ENCODE measurements around the gene C5. TPM values are rescaled to one million over a fixed set of nuclear protein-coding genes. Genes with fewer than 3 reads are reported as not detected.

C5 gene
- polyA plus RNA-seq, 1 of the 3 experiments (the other 2 are of a cell fraction): 1.8 TPM

DNA sequence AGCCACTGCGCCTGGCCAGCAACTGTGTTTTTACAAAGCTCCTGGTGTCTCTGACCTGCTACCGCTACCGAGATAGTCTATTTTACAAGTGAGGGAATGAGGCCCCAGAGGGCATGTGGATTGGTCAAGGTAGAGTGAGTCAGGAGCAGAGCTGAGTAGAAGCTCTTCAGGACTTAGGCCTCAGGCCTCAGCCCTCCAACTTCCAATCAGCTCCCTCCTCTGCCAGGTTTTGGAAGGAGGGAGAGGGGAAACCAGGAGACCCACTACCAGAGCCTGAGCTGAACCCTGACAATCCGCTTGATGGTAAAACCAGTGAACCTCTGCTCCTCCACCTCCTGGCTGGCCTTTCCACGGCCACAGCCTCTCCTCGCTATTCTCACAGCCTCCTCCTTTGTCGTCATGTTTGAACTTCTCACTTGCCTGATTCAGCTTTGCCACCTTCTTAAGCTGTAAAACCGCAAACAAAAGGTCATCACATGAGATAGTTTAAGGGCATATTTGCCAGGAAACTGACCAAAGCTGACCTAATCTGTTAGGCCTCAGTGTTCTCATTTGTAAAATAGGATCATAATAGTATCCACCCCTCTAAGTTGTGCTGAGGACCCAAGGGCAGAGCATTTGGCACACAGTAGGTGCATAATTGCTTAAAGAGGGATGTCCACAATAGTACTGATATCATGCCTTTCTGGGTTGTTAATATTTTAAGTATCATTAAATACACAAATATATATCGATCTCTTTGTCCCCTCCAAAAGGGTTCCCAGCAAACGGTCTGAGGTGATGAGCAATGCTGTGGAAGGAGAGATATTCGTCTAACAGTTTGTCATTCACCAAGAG is 125.2 kb downstream of the C5 start:
- Histone ChIP-seq H3K27me3 (ENCODE audit: insufficient read depth) (no peaks in the 10 kb centered on the region), H3K4me2 (no peak overlapping the region), H2AFZ (ENCODE audit: low read depth) (no peak overlapping the region), H3K9ac (no peak overlapping the region), H4K20me1 (ENCODE audit: insufficient read depth) (no peaks in the 10 kb centered on the region), H3K79me2 (ENCODE audit: insufficient read depth) (no peaks in the 10 kb centered on the region), H3K4me1 (ENCODE audit: control insufficient read depth in 1 of 2, insufficient read depth in 2 of 2, low read depth in 1 of 2, low read length in 1 of 2) (peaks cover 22 to 45% of the 10 kb centered on the region in 2 experiments), H3F3A (replicated peaks; ENCODE audit: insufficient read depth) (peaks cover 5% of the 10 kb centered on the region), H3K9me2 (no peaks in the 10 kb centered on the region), H3K36me3 (replicated peaks in 1 of 2; ENCODE audit: control insufficient read depth in 1 of 2, insufficient read depth in 2 of 2, low read length in 1 of 2) (no peaks in the 10 kb centered on the region), H3K27ac (ENCODE audit: low read depth in 2 of 2, low read length in 1 of 2) (no peak overlapping the region), H3K4me3 (ENCODE audit: low read depth in 2 of 2, low read length in 1 of 2) (no peak overlapping the region), H3K9me3 (no peaks in the 10 kb centered on the region)
- ChIA-PET CTCF (interaction anchor here (1.1 to 6.3 kb wide), 2 partner anchors 11 to 61 kb away, joined by 3 to 42 read pairs; no protein-coding TSS in a partner anchor), POLR2A (no interaction called here)
- no peak for DNase-seq
- 90% methylated on average over 11 of the region's 11 CpGs for WGBS (ENCODE audit: low lambda C conversion rate)
- TF ChIP-seq NRF1 (IDR thresholded peaks at IDR 0.05; ENCODE audit: low read depth, low read length): no peak
- no peak for TF ChIP-seq POLR2AphosphoS5 (IDR thresholded peaks at IDR 0.05; ENCODE audit: low read depth, low read length)
- TF ChIP-seq SMC3 (IDR thresholded peaks at IDR 0.05; ENCODE audit: low read depth, low read length): no peak
- TF ChIP-seq FOXJ3 (CRISPR knock-in tag; IDR thresholded peaks at IDR 0.05): no peak
- TF ChIP-seq JUND (IDR thresholded peaks at IDR 0.05): no peak
- no peak for TF ChIP-seq SIN3A (IDR thresholded peaks at IDR 0.05; ENCODE audit: borderline replicate concordance, low read depth, low read length)
- TF ChIP-seq, protein P1, sequence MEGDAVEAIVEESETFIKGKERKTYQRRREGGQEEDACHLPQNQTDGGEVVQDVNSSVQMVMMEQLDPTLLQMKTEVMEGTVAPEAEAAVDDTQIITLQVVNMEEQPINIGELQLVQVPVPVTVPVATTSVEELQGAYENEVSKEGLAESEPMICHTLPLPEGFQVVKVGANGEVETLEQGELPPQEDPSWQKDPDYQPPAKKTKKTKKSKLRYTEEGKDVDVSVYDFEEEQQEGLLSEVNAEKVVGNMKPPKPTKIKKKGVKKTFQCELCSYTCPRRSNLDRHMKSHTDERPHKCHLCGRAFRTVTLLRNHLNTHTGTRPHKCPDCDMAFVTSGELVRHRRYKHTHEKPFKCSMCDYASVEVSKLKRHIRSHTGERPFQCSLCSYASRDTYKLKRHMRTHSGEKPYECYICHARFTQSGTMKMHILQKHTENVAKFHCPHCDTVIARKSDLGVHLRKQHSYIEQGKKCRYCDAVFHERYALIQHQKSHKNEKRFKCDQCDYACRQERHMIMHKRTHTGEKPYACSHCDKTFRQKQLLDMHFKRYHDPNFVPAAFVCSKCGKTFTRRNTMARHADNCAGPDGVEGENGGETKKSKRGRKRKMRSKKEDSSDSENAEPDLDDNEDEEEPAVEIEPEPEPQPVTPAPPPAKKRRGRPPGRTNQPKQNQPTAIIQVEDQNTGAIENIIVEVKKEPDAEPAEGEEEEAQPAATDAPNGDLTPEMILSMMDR (IDR thresholded peaks at IDR 0.05): no peak
- no peak for TF ChIP-seq TAF1 (IDR thresholded peaks at IDR 0.05; ENCODE audit: borderline replicate concordance, low read depth, low read length)
- no peak for TF ChIP-seq EP300 (IDR thresholded peaks at IDR 0.05; ENCODE audit: borderline replicate concordance in 1 of 2, low read depth in 1 of 2, low read length in 1 of 2)
- no peak for TF ChIP-seq RXRA (IDR thresholded peaks at IDR 0.05; ENCODE audit: borderline replicate concordance, low read depth)
- TF ChIP-seq, protein P2, sequence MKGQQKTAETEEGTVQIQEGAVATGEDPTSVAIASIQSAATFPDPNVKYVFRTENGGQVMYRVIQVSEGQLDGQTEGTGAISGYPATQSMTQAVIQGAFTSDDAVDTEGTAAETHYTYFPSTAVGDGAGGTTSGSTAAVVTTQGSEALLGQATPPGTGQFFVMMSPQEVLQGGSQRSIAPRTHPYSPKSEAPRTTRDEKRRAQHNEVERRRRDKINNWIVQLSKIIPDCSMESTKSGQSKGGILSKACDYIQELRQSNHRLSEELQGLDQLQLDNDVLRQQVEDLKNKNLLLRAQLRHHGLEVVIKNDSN (IDR thresholded peaks at IDR 0.05; ENCODE audit: borderline replicate concordance, low read depth): no peak
- no peak for TF ChIP-seq ZBTB33 (IDR thresholded peaks at IDR 0.05; ENCODE audit: borderline replicate concordance, low read depth)
- no peak for TF ChIP-seq FOXM1 (IDR thresholded peaks at IDR 0.05; ENCODE audit: low read depth)
- no peak for TF ChIP-seq RAD21 (IDR thresholded peaks at IDR 0.05; ENCODE audit: low read length)
- TF ChIP-seq ELF1 (IDR thresholded peaks at IDR 0.05): no peak
- no peak for TF ChIP-seq GABPA (IDR thresholded peaks at IDR 0.05; ENCODE audit: low read depth)

Data from SK-N-SH (cell line).